ENCODE measurements around the gene H19.
A peak's percentile ranks its signal among the peaks of the same experiment; 100 is the strongest.

Gene H19

DNA sequence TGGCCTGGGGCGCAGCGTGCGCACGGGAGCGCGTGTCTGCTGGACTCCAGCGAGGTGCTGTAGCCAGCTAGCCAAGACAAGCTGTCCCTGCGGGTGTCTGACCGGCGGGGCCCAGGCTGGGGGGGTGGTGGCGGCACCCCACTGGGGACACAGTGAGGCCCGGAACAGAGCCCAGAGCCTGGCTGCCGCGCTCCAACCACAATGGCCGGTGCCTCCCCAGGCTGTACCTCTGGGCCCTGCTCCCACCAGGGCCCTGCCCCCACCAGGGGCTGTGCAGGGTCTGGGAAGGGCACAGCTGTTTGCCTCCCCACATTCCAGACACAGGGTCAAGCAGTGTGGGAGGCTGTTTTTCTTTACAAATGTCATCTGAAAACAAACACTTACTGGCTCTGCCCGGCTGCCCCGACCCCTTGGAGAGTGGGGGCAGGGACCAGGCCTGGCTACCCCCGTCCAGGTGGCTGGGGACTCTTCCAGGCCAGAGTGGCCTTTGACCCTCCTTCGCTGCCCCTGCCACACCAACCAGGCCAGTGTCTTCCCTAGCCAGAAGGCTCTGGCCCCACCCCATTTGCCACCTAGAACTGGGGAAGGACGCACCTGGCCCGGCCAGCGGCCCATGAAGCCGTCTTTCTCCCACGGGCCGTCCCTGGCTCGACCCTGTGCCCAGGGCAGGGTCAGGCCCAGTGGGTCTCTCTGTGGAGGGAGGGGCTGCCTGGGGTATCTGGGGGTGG lies 14.6 kb downstream of the H19 start:
- no peak for DNase-seq (ENCODE audit: low spot score)

GRCh38 chr11:1979607-1980006 lies 18.0 kb downstream of the H19 start:
- DNase-seq (ENCODE audit: low spot score) = no peak

DNA sequence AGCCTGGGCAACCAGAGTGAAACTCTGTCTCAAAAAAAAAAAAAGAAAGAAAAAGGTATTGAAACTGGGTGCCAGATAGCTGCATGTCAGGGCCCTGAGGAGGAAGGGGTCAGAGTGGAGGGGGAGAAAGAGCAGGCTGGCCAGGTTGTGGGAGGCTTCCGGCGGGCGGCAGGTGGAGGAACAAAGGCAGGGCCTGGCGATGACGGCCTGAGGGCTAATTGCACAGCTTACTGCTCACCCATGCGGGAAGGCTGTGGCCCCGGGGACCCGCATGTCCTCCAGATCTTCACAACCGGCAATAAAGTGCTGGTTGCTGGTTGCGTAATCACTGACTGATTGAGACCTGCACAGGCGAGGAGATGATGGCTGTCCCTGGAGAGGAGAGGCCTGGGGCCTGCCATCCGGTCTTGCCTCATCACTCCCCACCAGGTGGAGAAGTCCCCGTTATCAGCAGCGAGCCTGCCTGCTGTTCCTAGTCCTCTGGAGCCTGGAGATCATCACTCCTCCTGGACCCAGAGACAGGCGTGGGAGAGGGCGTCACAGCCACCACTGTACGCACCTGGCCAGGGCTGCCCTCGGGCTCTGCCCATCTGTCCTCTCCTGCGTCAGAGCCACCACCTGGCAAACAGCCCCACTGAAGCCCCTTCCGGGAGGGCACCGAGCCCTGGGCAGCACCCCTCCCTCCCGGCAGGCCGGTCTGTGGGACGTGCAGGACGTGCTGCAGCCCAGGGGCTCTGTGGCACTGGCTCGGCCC lies 18.7 kb downstream of the H19 start:
- no peak for DNase-seq (ENCODE audit: low spot score)

DNA sequence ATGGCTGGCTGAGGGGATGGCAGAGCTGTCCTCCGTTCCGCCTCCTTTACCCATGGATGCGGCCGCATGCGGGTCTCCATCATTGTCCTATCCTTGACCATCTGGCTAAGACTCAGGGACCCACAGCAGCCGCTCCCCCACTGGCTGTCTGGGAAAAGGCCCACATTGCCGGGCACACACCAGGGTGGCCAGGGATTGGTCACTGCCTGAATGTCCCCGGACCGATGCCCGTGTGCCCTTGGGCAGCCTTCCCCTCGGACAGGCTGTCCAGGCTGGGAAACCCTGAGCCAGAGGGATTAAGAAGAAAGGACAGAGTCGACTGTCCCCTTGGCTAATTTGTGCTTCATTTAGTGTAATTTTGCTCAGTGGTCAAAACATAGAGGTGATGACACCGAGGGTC lies 22.5 kb downstream of the H19 start:
- DNase-seq (ENCODE audit: low spot score) = no peak

GRCh38 chr11:1970956-1971355 lies 26.7 kb downstream of the H19 start:
- peak; percentile 37 for DNase-seq (ENCODE audit: low spot score)

GRCh38 chr11:1969776-1970175 lies 27.9 kb downstream of the H19 start:
- no peak for DNase-seq (ENCODE audit: low spot score)

DNA sequence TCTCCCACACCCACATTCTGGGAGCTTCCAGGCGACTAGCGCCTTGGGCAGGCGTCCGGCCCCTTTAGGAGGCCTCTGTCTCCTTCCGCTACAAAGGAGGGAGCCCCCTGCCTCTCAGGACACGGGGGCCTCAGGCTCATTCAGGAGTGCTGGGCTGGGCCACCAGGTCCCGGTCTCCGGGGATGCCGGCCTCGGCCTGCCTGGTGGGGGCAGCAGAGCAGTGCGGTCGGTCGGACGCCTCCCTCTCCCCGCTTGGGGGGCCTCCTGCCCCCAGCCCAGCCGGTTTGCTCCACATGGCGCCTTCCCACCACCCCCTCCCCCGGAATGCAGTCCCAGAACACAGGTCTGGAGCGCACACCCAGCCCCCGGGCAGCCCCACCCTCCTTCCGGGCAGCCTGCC lies 28.6 kb downstream of the H19 start:
- DNase-seq (ENCODE audit: low spot score) = no peak

GRCh38 chr11:1968454-1969002 lies 29.1 kb downstream of the H19 start:
- DNase-seq (ENCODE audit: low spot score) = no peak

DNA sequence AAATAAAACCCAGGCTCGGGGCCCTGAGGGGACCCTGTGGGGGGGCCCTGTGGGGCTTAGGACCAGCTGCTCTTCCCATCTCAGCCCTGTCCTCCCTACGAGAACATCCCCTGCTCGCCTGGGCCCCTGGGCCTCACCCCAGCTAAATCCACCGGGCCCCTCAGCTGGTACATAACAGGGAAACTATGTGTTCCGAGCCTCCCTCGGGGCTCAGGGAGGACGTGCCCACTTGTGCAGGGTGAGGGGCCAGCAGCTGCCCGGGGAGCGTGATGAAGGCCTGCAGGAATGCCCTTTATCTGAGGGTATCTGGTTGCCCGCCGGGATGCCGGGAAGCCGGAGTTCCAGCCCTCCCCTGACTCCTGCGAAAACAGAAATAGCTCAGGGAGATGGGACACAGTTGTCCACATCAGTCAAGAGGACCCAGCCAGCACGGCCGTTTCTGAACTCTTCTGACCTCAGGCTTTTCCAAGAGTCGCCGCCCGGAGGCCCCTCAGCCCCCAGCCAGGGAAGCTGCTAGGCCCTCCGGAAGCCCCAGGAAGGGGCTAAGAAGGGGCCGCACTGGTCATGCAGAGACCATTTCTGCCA lies 29.9 kb downstream of the H19 start:
- DNase-seq (ENCODE audit: low spot score) = no peak

DNA sequence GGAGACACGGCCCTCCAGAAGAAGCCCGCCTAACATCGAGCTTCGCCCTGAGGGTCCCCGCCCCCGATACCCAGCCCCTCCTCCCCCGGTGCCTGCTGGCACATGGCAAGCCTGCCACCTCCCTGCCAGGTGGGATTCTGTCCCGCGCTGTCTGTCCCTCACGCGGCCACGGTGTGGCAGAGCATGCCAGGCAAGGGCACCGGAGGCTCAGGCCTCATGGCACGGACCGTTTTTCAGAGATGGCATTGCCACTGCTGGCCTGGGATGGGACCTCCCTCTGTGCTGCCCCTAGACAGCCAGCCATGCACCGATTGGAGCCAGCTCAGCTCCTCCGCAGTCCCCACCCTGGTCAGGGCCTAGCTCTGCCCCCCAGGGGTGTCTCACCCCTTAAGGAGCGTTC lies 31.1 kb downstream of the H19 start:
- no peak for DNase-seq (ENCODE audit: low spot score)

GRCh38 chr11:1964955-1965354 lies 32.7 kb downstream of the H19 start:
- DNase-seq (ENCODE audit: low spot score) = no peak

DNA sequence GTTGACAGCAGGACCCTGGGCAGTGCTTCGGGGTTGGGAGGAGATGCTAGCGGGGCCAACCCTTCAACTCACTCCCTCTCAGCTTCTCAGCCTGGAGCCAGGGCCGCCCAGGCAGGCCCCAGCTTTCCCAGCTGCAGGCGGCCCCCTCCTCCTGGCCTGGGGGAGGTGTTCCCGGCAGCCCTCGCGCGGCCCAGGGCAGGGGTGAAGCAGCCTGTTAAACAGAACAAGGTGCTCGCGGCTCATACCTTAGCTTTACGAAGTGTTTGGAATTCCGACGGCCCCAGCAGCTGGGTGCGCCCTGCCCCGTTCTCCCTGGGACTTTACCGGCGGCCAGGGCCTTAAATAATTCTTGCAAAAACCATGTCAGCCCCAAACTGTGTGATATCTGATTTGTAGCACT lies 33.3 kb downstream of the H19 start:
- no peak for DNase-seq (ENCODE audit: low spot score)

DNA sequence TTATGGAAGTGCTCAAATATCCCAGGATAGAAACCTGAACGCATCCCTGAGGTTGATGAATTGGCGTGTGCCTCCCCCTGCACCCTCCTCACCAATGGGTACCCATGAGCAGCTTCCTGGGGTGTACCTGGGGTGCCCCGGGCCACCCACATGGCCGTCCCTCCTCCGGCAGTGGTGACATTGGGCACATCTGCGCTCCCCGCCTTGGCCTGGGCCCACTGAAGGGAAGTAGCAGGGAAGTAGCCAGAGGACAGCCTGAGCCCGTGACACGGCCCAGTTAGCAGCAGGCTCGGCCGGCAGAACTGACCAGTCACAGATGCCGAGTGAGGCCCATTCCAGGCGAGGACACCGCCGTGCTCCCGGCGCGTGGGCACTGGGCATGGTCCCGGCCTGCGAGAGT lies 33.8 kb downstream of the H19 start:
- DNase-seq (ENCODE audit: low spot score) = no peak

DNA sequence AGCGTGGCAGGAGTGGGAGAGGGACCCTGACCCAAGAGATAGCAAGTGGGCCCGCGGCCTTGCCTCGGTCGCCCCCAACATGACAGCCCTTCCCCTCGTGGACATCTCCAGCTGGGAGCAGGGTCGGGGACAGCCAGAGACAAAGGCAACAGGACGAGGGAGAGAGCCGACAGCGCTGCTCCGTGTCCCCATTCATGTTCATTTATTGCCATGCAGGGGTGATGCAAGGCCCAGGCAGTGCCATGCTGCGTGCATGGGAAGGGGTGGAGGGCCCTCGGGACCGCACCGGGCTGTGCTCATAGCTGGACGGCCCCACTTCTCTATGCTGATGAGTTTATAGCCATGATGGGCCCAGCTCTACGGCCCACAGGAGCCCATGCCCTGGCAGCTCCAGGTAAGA lies 37.9 kb downstream of the H19 start:
- no peak for DNase-seq (ENCODE audit: low spot score)

DNA sequence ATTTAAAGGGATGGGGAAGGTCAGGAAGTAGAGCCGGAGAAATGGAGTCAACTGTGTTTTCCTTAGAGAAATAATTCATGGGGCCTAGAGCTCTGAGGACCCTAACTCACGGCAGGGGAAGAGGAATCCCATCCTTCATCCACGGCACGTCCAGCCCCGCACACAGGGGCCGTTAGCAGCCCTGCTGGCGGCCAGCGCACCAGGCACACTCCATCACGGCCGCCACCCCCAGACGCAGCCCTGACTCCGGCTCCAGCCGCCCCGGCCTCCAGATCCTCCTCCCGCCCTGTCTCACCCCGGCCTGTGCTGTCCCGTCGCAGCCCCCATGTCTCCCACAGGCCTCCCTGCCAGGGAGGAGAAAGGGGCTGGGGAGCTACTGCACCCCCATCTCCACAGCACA lies 39.3 kb downstream of the H19 start:
- DNase-seq (ENCODE audit: low spot score) = no peak

- DNase-seq (ENCODE audit: low spot score) = no peak
Observed at GRCh38 chr11:1953489-1954266, 44.0 kb downstream of the H19 start.

DNA sequence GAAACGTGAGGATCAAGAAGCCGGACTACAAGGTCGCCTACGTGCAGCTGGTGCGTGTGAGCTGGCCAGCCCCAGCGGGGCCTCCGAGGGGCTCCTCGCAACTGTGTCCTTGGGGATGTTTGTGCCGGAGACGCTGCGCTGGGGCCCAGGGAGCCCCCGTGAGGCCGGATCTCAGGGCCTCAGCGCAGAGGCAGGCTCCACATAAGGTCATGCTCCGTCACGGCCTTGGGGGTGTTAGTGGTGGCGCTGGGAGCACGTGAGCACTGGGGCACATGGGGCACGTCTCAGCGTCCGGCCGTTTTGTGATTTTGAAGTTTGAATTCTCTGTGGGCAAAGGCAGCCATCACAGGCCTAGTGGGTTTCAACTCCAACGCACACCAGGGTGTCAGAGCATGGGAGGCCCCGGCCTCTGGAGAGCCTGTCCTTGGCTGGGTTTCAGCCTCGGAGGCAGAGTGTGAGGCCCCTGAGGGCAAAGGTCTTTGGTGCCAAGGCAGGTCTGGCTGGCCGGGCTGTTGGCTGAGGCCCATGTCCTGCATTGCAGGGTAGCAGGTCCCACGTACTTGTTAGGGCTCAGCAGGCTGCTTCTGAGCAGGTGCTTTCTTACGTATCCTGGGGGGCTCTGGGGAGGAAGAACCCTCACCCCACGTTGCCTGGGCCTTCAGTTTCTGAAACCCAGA lies 44.7 kb downstream of the H19 start:
- no peak for DNase-seq (ENCODE audit: low spot score)

DNA sequence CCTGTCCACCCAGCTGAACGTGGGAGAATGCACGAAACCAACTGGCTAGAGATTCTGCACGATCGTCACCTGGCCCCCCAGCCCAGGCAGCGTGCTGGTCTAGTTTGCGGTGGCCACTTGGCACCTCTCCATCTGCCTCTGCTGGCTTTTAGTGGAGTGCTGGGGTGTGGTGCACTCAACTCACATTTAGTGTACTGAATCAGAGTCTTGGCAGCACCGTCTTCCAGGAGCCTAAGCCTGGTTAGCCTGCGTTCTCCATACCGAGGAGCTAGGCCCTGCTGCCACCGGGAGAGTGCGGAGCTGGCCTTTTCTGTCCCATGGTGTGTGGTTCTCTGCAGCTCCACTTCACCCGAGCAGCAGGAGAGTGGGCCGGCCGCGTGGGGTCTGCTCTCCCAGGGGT lies 47.7 kb downstream of the H19 start:
- no peak for DNase-seq (ENCODE audit: low spot score)

DNA sequence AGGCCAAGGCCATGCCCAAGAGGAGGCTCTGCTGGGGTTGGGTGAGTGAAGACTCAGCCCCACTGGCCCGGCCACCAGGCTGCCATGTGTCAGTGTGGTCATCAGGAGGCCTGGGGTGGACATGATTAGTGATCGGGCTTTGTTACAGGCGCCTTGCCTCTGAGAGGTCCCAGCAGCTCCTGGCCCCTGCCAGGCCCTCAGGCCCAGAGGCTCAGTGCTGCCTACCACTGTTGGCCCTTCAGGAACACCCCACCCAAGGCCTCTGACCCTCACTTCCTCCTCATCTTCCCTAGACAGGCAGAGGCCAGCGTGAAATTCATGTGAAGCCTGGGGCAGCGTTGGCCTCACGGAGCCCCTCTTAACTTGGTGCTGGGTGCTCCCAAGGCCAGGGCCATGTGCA lies 48.3 kb downstream of the H19 start:
- no peak for DNase-seq (ENCODE audit: low spot score)

- DNase-seq (ENCODE audit: low spot score) = no peak
Observed at GRCh38 chr11:1948389-1948788, 49.3 kb downstream of the H19 start.

DNA sequence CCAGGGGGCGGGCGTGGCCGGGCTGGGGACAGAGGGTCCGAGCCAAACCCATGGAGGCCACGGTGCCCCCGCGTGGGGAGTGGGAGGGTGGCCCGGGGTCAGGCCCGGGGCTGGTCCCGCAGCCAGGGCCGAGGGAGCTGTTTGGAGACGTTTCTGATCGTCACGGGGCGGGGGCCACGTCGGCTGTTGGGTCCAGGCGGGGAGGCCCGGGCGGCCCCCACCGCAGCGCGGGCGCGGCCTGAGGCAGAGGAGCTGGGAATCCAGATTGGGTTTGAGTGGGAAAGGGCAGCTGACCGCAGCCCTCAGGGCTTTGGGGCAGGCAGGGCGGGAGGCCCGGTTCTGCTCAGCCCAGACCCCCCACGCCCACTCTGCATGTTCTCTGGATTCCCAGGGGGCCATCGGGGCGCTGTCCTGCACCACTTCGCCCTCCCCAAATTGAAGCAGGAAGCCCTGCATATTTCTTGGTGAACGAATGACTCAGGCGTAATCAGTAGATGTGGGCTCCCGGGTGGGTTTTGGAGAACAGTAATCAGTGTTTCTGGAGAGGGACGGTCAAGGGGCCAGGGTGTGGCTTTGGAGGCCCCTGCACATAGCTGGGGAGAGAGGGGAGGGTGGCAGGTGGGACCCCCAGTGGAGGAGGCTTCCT lies 49.9 kb downstream of the H19 start:
- no peak for DNase-seq (ENCODE audit: low spot score)
